ENCODE results near the gene E2F2.
"Not testable (repeated sequence)": the region's sequence is repeated elsewhere in the genome, so short reads cannot be mapped to it uniquely, and the experiment has no call there.

E2F2 gene

GRCh38 chr1:23502951-23503350 is 28.1 kb downstream of the E2F2 start:
- no peak overlapping the region for H3K4me3 ChIP-seq (ENCODE audit: low read depth, low read length)
- TF ChIP-seq CTCF (conservative IDR thresholded peaks at IDR 0.05; ENCODE audit: low read depth, low read length): no peak
- DNase-seq (ENCODE audit: low read depth): no peak

GRCh38 chr1:23500466-23500865 is 30.6 kb downstream of the E2F2 start:
- DNase-seq (ENCODE audit: low read depth): peak; percentile 15
- no peak overlapping the region for H3K4me3 ChIP-seq (ENCODE audit: low read depth, low read length)
- no peak for TF ChIP-seq CTCF (conservative IDR thresholded peaks at IDR 0.05; ENCODE audit: low read depth, low read length)

GRCh38 chr1:23497777-23498439 is 33.1 kb downstream of the E2F2 start:
- no peak for DNase-seq (ENCODE audit: low read depth)
- no peak overlapping the region for H3K4me3 ChIP-seq (ENCODE audit: low read depth, low read length)
- no peak for TF ChIP-seq CTCF (conservative IDR thresholded peaks at IDR 0.05; ENCODE audit: low read depth, low read length)

- DNase-seq (ENCODE audit: low read depth): no peak
- TF ChIP-seq CTCF (conservative IDR thresholded peaks at IDR 0.05; ENCODE audit: low read depth, low read length): no peak
- H3K4me3 ChIP-seq (ENCODE audit: low read depth, low read length): no peak overlapping the region
These were observed 34.4 kb downstream of the E2F2 start for GRCh38 chr1:23496490-23497181.

- DNase-seq (ENCODE audit: low read depth); H3K4me3 ChIP-seq (ENCODE audit: low read depth, low read length): not testable (repeated sequence)
These were observed 36.2 kb downstream of the E2F2 start for GRCh38 chr1:23494836-23495235.

- not testable (repeated sequence) for H3K4me3 ChIP-seq (ENCODE audit: low read depth, low read length); DNase-seq (ENCODE audit: low read depth)
These were observed 38.3 kb downstream of the E2F2 start for GRCh38 chr1:23492776-23493175.

- no peak overlapping the region for H3K4me3 ChIP-seq (ENCODE audit: low read depth, low read length)
- no peak for TF ChIP-seq CTCF (conservative IDR thresholded peaks at IDR 0.05; ENCODE audit: low read depth, low read length)
- no peak for DNase-seq (ENCODE audit: low read depth)
These were observed 38.8 kb downstream of the E2F2 start for GRCh38 chr1:23492132-23492720.

- no peak for DNase-seq (ENCODE audit: low read depth)
- no peak overlapping the region for H3K4me3 ChIP-seq (ENCODE audit: low read depth, low read length)
- TF ChIP-seq CTCF (conservative IDR thresholded peaks at IDR 0.05; ENCODE audit: low read depth, low read length): no peak
These were observed 41.2 kb downstream of the E2F2 start for GRCh38 chr1:23489842-23490241.

Measured in choroid plexus epithelial cell (primary cell).